ENCODE data around the gene YES1.

- TF ChIP-seq CTCF (IDR thresholded peaks at IDR 0.05; ENCODE audit: low read length), result no peak
- TF ChIP-seq EZH2 (IDR thresholded peaks at IDR 0.05; ENCODE audit: borderline replicate concordance, low read length), result no peak
Measured at GRCh38 chr18:712401-713134, 99.5 kb downstream of the YES1 start, which contains the start of gene ENOSF1.
